HG02798 (cell line): ENCODE measurements around the gene PHACTR1.
"Not testable (repeated sequence)": the region's sequence is repeated elsewhere in the genome, so short reads cannot be mapped to it uniquely, and the experiment has no call there.

Experiments
- ATAC-seq: cut with Tn5 transposase; IDR thresholded peaks from one replicate; pipeline ENCODE4 v1.9.1; 2021; ENCODE audit warnings: mild to moderate bottlenecking; ENCODE audit not compliant: unreplicated experiment, poor library complexity

PHACTR1 gene

GRCh38 chr6:12941422-12941821 lies 224.9 kb downstream of the PHACTR1 start:
- ATAC-seq, result no peak

DNA sequence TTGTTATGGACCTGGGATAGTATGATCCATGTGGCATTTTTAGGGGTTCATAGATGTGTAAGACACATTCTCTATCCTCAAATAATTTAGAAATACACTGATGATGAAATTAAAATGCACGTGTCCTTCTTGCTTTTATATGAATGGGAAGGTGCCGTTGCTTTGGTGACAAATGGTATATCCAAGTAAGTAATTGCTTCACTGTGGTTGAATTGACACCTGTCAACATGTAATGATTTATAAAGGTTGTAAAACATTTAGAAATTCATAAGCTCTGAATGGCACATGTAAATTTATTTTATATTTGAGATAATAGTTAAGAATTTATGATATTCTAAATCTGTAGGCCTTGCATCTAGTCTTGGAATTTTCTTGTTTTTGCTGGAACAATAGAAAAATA lies 227.0 kb downstream of the PHACTR1 start:
- no peak for ATAC-seq

GRCh38 chr6:12944001-12944400 lies 227.4 kb downstream of the PHACTR1 start:
- no peak for ATAC-seq

DNA sequence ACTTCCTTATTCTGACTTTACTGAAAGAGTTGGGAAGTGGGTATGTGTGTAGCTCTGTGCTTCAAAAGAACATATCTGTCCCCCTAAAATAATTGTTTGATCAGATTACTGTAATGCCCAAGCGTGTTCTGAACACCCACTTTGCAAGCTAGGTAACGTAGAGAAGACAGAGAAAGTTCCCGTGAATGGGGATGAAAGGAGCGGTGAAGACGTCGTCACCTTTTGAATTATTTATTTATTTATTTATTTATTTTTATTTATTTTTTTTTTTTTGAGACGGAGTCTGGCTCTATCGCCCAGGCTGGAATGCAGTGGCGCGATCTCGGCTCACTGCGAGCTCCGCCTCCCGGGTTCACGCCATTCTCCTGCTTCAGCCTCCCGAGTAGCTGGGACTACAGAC lies 228.0 kb downstream of the PHACTR1 start:
- ATAC-seq, result not testable (repeated sequence)

- ATAC-seq, result no peak
Measured at GRCh38 chr6:12947151-12947871, 230.7 kb downstream of the PHACTR1 start.

- ATAC-seq, result no peak
Measured at GRCh38 chr6:12947967-12948366, 231.4 kb downstream of the PHACTR1 start.

DNA sequence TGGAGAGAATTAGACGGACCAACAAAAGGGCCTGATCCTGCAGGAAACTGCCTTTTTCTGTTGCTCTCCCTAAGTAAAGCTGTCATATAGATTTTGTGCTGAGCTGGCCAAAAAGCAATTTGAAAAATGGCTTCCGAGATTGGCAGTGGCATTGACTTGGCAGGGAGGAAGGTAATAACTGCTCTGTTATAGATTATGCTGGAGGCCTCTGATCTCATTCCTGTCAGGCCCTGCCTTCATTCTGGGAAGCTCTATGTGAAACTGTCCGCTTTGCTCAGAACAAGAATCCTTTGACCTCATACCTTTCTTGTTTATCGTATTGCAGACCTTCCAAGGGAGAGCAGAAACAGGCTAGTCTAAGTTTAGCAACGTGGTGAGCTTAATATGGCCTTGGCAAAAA lies 234.4 kb downstream of the PHACTR1 start:
- no peak for ATAC-seq

GRCh38 chr6:12951415-12951814 lies 234.8 kb downstream of the PHACTR1 start:
- ATAC-seq, result no peak

GRCh38 chr6:12952318-12952717 lies 235.8 kb downstream of the PHACTR1 start:
- ATAC-seq, result no peak

GRCh38 chr6:12955956-12956355 lies 239.4 kb downstream of the PHACTR1 start:
- no peak for ATAC-seq

- no peak for ATAC-seq
Measured at GRCh38 chr6:12956991-12957320, 240.4 kb downstream of the PHACTR1 start.

- ATAC-seq, result no peak
Measured at GRCh38 chr6:12957321-12958051, 240.9 kb downstream of the PHACTR1 start.

GRCh38 chr6:12958052-12958706 lies 241.6 kb downstream of the PHACTR1 start:
- no peak for ATAC-seq

- ATAC-seq, result no peak
Measured at GRCh38 chr6:12961761-12962160, 245.2 kb downstream of the PHACTR1 start.

DNA sequence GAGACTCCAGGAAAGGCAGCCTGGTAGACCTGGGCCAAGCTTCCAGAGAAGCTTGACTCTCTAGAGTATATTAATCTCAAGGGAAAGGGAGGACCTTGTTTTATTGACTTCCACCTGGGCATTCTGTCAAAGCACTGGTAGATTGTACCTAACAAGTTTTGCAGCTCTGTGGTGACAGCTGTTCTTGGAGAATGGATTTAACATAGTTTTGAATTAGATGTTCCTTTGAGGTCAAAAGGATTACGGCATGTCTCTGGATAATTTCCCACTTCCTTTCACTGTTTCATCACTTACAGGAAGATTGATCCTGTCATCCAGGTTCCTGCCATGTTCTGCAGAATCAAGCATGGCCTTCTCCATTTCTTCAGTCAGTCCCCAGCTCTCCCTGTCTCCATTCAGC lies 246.0 kb downstream of the PHACTR1 start:
- no peak for ATAC-seq

DNA sequence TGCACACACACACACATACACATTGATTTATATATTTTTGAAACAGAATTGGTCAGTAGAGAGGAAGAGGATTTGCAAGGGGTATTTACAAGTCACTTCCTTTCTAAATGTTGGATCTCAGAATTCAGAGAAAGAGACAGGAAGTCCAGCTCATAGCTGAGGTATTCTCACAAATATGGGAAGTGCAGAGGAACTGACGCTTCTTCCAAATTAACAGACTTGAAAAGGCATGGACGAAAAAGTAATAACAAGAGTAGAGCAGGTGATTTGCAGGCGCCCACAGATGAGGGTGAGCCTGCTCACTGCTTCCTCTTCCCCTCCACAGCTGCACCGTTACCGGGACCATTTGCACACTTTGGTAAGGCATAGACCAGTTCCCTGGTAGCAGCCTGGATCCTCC lies 246.4 kb downstream of the PHACTR1 start:
- ATAC-seq, result no peak

DNA sequence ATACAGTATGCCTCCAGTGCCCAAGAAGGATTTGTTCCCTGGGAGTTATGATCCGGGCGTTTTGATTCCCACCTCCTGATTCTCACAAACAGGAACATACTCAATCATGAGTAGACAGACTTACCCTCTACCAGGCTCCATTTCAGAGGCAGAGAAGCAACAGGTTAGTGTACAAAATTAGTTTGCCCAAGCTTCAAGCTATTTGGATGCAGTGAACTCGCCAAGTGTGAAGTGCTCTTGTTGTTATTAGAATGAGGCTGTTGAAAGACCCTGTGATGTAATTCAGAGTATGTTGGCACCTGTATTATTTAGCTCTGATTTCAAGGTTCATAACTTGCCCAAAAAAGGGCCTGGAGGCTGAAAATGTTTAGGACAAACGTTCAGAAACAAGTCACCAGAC lies 247.0 kb downstream of the PHACTR1 start:
- no peak for ATAC-seq

GRCh38 chr6:12967686-12968085 lies 251.1 kb downstream of the PHACTR1 start:
- no peak for ATAC-seq

- no peak for ATAC-seq
Measured at GRCh38 chr6:12968290-12968689, 251.7 kb downstream of the PHACTR1 start.

- no peak for ATAC-seq
Measured at GRCh38 chr6:12968839-12969558, 252.4 kb downstream of the PHACTR1 start.

GRCh38 chr6:12969966-12970365 lies 253.4 kb downstream of the PHACTR1 start:
- ATAC-seq, result no peak
